ENCODE measurements around the gene EYS. TPM values are rescaled to one million over a fixed set of nuclear protein-coding genes. Genes with fewer than 3 reads are reported as not detected.

The EYS gene
- total RNA-seq, 1 donor from 2014 or later, result not detected

GRCh38 chr6:65450451-65450850 is 256.6 kb downstream of the EYS start:
- H3K4me3 Mint-ChIP-seq (ENCODE audit: unreplicated experiment), result no peak overlapping the region
- H3K27ac Mint-ChIP-seq (ENCODE audit: unreplicated experiment), result no peak overlapping the region
- no peak for DNase-seq (ENCODE audit: extremely low spot score, unreplicated experiment)
- no peaks in the 10 kb centered on the region for H3K4me1 Mint-ChIP-seq (ENCODE audit: unreplicated experiment)
- no peaks in the 10 kb centered on the region for H3K27me3 Mint-ChIP-seq (ENCODE audit: unreplicated experiment)
- no peak for TF ChIP-seq CTCF (IDR thresholded peaks at IDR 0.05)
- H3K36me3 Mint-ChIP-seq (ENCODE audit: unreplicated experiment), result no peaks in the 10 kb centered on the region
- peaks cover 4% of the 10 kb centered on the region for H3K9me3 Mint-ChIP-seq (ENCODE audit: unreplicated experiment)

GRCh38 chr6:65449926-65450325 is 257.1 kb downstream of the EYS start:
- H3K36me3 Mint-ChIP-seq (ENCODE audit: unreplicated experiment), result no peaks in the 10 kb centered on the region
- peaks cover 4% of the 10 kb centered on the region for H3K9me3 Mint-ChIP-seq (ENCODE audit: unreplicated experiment)
- no peak for DNase-seq (ENCODE audit: extremely low spot score, unreplicated experiment)
- no peak for TF ChIP-seq CTCF (IDR thresholded peaks at IDR 0.05)
- H3K27me3 Mint-ChIP-seq (ENCODE audit: unreplicated experiment), result no peaks in the 10 kb centered on the region
- no peaks in the 10 kb centered on the region for H3K4me1 Mint-ChIP-seq (ENCODE audit: unreplicated experiment)
- no peak overlapping the region for H3K27ac Mint-ChIP-seq (ENCODE audit: unreplicated experiment)
- H3K4me3 Mint-ChIP-seq (ENCODE audit: unreplicated experiment), result no peak overlapping the region

- H3K4me1 Mint-ChIP-seq (ENCODE audit: unreplicated experiment), result no peaks in the 10 kb centered on the region
- no peaks in the 10 kb centered on the region for H3K27me3 Mint-ChIP-seq (ENCODE audit: unreplicated experiment)
- no peak overlapping the region for H3K27ac Mint-ChIP-seq (ENCODE audit: unreplicated experiment)
Measured at GRCh38 chr6:65448866-65449265, 258.2 kb downstream of the EYS start.

GRCh38 chr6:65436281-65436680 is 270.7 kb downstream of the EYS start:
- no peaks in the 10 kb centered on the region for H3K36me3 Mint-ChIP-seq (ENCODE audit: unreplicated experiment)
- TF ChIP-seq CTCF (IDR thresholded peaks at IDR 0.05), result no peak
- H3K27me3 Mint-ChIP-seq (ENCODE audit: unreplicated experiment), result no peaks in the 10 kb centered on the region
- no peaks in the 10 kb centered on the region for H3K4me1 Mint-ChIP-seq (ENCODE audit: unreplicated experiment)
- H3K27ac Mint-ChIP-seq (ENCODE audit: unreplicated experiment), result no peak overlapping the region
- H3K4me3 Mint-ChIP-seq (ENCODE audit: unreplicated experiment), result no peak overlapping the region
- peaks cover 5% of the 10 kb centered on the region for H3K9me3 Mint-ChIP-seq (ENCODE audit: unreplicated experiment)
- no peak for DNase-seq (ENCODE audit: extremely low spot score, unreplicated experiment)

More at GRCh38 chr6:65448866-65449265, 258.2 kb downstream of the EYS start:
- Mint-ChIP-seq H3K36me3 (ENCODE audit: unreplicated experiment) (no peaks in the 10 kb centered on the region), H3K4me3 (ENCODE audit: unreplicated experiment) (no peak overlapping the region), H3K9me3 (ENCODE audit: unreplicated experiment) (peaks cover 4% of the 10 kb centered on the region)
- DNase-seq (ENCODE audit: extremely low spot score, unreplicated experiment), result no peak
- no peak for TF ChIP-seq CTCF (IDR thresholded peaks at IDR 0.05)

- Mint-ChIP-seq H3K4me3 (ENCODE audit: unreplicated experiment) (no peak overlapping the region), H3K36me3 (ENCODE audit: unreplicated experiment) (no peaks in the 10 kb centered on the region), H3K9me3 (ENCODE audit: unreplicated experiment) (no peaks in the 10 kb centered on the region), H3K27ac (ENCODE audit: unreplicated experiment) (no peak overlapping the region), H3K4me1 (ENCODE audit: unreplicated experiment) (no peaks in the 10 kb centered on the region), H3K27me3 (ENCODE audit: unreplicated experiment) (no peaks in the 10 kb centered on the region)
- TF ChIP-seq CTCF (IDR thresholded peaks at IDR 0.05), result no peak
- no peak for DNase-seq (ENCODE audit: extremely low spot score, unreplicated experiment)
Measured at GRCh38 chr6:65416621-65417020, 290.4 kb downstream of the EYS start.
